T-helper 1 cell treated with Interleukin-12 subunit alpha and Interleukin-12 subunit beta and Interleukin-4 antibody, amounts not matched to agents 30 μg/mL and 1 μg/mL, for 36 hours (primary cell): ENCODE data around the gene ATP7A.
"Not testable (repeated sequence)": the region's sequence is repeated elsewhere in the genome, so short reads cannot be mapped to it uniquely, and the experiment has no call there.

Experiments
- H3K27ac Mint-ChIP-seq: one replicate; pipeline ENCODE4 v1.8.0; 2021; ENCODE audit warnings: mild to moderate bottlenecking, mixed read lengths
- H3K27me3 Mint-ChIP-seq: one replicate; pipeline ENCODE4 v1.8.0; 2021; ENCODE audit warnings: low read depth, mixed read lengths
- H3K36me3 Mint-ChIP-seq: one replicate; pipeline ENCODE4 v1.8.0; 2021; ENCODE audit warnings: low read depth, mixed read lengths
- H3K4me1 Mint-ChIP-seq: one replicate; pipeline ENCODE4 v1.8.0; 2021; ENCODE audit warnings: low read depth, mixed read lengths
- H3K4me3 Mint-ChIP-seq: one replicate; pipeline ENCODE4 v1.8.0; 2021; ENCODE audit warnings: mild to moderate bottlenecking, moderate library complexity, mixed read lengths
- H3K9me3 Mint-ChIP-seq: one replicate; pipeline ENCODE4 v1.8.0; 2021; ENCODE audit warnings: mixed read lengths

Gene ATP7A

GRCh38 chrX:77910108-77910840 is at the start of gene ATP7A:
TSS of gene ATP7A (plus strand) at chrX:77910693. CDS start at chrX:77971642, 60,949 bp downstream.
- Mint-ChIP-seq H3K27me3 (no peaks in the 10 kb centered on the region), H3K4me3 (peak within 1 kb of the TSS; percentile 99), H3K36me3 (peaks cover 4% of the 10 kb centered on the region), H3K27ac (peak within 1 kb of the TSS; percentile 99), H3K4me1 (peaks cover 13% of the 10 kb centered on the region), H3K9me3 (no peaks in the 10 kb centered on the region)

DNA sequence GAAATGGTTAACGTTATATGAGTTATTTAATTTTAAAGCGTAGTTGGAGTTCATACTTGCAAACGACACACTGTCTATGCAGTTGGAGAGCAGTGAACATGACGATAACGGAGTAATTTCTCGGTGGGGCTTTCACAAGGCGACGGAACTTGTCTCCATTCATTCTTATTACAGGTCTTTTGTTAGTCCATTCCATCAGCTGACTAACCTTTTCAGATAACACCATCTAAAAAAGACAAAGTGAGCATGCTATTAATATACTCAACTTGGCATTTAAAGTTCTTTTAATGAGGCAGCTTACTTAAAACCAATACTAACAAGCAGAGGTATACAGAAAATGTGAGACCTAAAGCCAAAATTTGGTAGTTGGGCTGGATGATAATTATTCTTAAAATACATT is 35.1 kb upstream of the ATP7A start:
- Mint-ChIP-seq H3K4me1 (peaks cover 2% of the 10 kb centered on the region), H3K9me3 (no peaks in the 10 kb centered on the region), H3K27me3 (no peaks in the 10 kb centered on the region), H3K4me3 (no peak overlapping the region), H3K27ac (no peak overlapping the region), H3K36me3 (peaks cover 18% of the 10 kb centered on the region)

GRCh38 chrX:77881418-77881817 is 29.1 kb upstream of the ATP7A start:
- H3K4me1 Mint-ChIP-seq, H3K27ac Mint-ChIP-seq, H3K36me3 Mint-ChIP-seq, H3K27me3 Mint-ChIP-seq, H3K9me3 Mint-ChIP-seq, H3K4me3 Mint-ChIP-seq: not testable (repeated sequence)

- Mint-ChIP-seq H3K9me3 (peaks cover 3% of the 10 kb centered on the region), H3K27me3 (no peaks in the 10 kb centered on the region), H3K27ac (peak overlapping the region; percentile 38), H3K4me1 (peaks cover 21% of the 10 kb centered on the region), H3K36me3 (peaks cover 13% of the 10 kb centered on the region), H3K4me3 (peak overlapping the region; percentile 96)
Measured at GRCh38 chrX:77892887-77893286, 17.6 kb upstream of the ATP7A start.

- Mint-ChIP-seq H3K4me1 (peaks cover 19% of the 10 kb centered on the region), H3K36me3 (peaks cover 10% of the 10 kb centered on the region), H3K4me3 (peak overlapping the region; percentile 96), H3K27me3 (no peaks in the 10 kb centered on the region), H3K27ac (no peak overlapping the region), H3K9me3 (peaks cover 3% of the 10 kb centered on the region)
Measured at GRCh38 chrX:77893713-77894112, 16.8 kb upstream of the ATP7A start.

- H3K27me3 Mint-ChIP-seq: no peaks in the 10 kb centered on the region
- peaks cover 19% of the 10 kb centered on the region for H3K4me1 Mint-ChIP-seq
- peak within 1 kb of the TSS; percentile 96 for H3K4me3 Mint-ChIP-seq
- peak within 1 kb of the TSS; percentile 100 for H3K27ac Mint-ChIP-seq
- H3K36me3 Mint-ChIP-seq: peaks cover 7% of the 10 kb centered on the region
- no peaks in the 10 kb centered on the region for H3K9me3 Mint-ChIP-seq
Measured at GRCh38 chrX:77894921-77895886, 15.3 kb upstream of the ATP7A start, which contains the start of gene MAGT1. TSS of gene MAGT1 (minus strand) at chrX:77895435. CDS start at chrX:77895410, 25 bp downstream.

DNA sequence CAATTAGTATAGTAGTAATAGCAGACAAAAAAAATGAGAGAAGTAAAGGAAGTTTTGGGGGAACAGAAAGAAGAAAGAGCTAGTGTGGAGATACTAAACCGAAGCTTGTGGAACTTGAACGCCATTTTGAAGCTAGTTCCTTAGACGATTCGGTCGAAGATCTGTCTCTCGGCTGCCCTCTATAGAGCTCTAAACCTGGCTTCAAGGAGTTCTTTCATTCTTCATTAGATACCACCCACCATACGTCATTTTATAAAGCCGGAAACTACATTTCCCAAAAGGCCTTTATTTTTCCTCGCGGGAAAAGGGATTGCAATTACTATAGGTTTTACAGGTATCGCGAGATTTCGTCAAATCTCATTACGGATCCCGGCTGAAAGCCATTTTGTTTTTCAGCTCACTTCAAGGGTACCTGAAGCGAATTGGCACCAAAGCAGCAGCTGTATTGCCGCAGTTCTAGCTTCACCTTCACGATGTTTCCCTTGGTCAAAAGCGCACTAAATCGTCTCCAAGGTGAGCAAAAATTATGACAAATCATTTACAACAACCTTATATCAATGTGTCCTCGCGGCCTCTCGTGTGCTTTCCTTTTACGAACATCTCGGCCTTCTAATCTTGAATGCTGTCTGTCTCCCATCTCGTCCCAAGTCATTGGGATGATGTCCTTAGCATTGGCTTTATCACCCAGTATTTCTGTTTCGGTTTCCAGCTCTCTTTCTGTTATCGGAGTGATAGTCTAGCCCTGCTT is 11.2 kb upstream of the ATP7A start, which contains the start of gene COX7B:
Gene COX7B, plus strand, starts transcription at position 388 of the 748 bp plus-strand sequence. Its CDS starts 86 bp downstream, at position 474.
- Mint-ChIP-seq H3K9me3 (no peaks in the 10 kb centered on the region), H3K4me1 (peaks cover 14% of the 10 kb centered on the region), H3K27ac (peak within 1 kb of the TSS; percentile 99), H3K36me3 (peaks cover 15% of the 10 kb centered on the region), H3K4me3 (peak within 1 kb of the TSS; percentile 98), H3K27me3 (no peaks in the 10 kb centered on the region)

DNA sequence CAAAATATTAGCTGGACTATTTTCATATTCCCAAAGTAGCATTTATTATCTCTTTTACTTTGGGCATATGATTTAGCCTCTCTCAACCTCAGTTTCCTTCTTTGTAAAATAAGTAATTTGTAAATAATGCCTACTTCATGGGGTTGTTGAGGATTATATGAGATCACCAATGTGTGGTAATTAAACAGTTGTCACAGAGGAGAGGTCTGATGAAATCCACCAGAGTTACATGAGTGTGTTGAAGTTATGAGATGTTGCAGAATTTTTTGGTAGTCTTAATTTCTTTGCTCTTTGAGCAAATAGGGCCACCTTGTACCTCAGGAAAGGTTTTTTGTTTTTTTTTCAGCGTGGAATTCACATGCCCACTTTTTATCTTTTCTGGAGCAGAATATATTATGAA is 9.8 kb upstream of the ATP7A start:
- H3K4me3 Mint-ChIP-seq: peak overlapping the region; percentile 98
- H3K4me1 Mint-ChIP-seq: peaks cover 12% of the 10 kb centered on the region
- peak overlapping the region; percentile 21 for H3K27ac Mint-ChIP-seq
- H3K36me3 Mint-ChIP-seq: peaks cover 15% of the 10 kb centered on the region
- no peaks in the 10 kb centered on the region for H3K27me3 Mint-ChIP-seq
- H3K9me3 Mint-ChIP-seq: no peaks in the 10 kb centered on the region

GRCh38 chrX:77901506-77901905 is 9.0 kb upstream of the ATP7A start:
- Mint-ChIP-seq H3K9me3 (no peaks in the 10 kb centered on the region), H3K36me3 (peaks cover 14% of the 10 kb centered on the region), H3K4me1 (peaks cover 12% of the 10 kb centered on the region), H3K27ac (no peak overlapping the region), H3K4me3 (peak overlapping the region; percentile 21), H3K27me3 (no peaks in the 10 kb centered on the region)

DNA sequence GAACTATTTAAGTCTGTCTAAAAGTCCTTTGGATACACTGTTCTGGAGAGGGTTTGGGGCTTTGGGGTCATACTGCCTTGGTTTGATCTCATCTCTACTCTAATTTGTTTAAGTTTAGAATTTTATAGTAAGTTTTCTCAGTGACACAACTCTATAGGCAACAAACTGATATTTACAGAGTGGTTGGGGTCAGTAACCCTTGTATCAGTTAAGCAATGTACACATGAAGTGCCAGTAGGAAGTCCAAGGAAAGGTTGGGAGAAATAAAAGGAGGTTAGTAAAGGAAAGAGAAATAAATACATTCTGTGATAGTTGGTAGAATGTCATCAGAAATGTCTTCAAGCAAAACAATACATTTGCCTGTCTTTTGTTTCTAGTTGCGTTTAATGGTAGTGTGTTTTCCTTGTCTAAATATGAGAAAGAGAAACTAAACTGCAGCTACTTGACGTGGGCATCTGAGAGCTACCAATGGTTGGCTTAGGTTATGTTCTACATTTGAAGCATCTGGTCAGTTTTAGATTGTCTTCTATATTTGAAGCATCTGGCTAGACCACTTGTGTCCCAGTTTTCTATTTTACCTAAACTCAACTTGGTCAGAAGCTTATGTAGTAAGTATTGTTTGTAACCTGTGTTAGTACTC is 6.9 kb downstream of the ATP7A start:
- H3K4me1 Mint-ChIP-seq: peaks cover 18% of the 10 kb centered on the region
- H3K27ac Mint-ChIP-seq: peak overlapping the region; percentile 90
- H3K36me3 Mint-ChIP-seq: peaks cover 5% of the 10 kb centered on the region
- H3K27me3 Mint-ChIP-seq: no peaks in the 10 kb centered on the region
- H3K4me3 Mint-ChIP-seq: peak overlapping the region; percentile 80
- peaks cover 3% of the 10 kb centered on the region for H3K9me3 Mint-ChIP-seq

- H3K27ac Mint-ChIP-seq: no peak overlapping the region
- no peak overlapping the region for H3K4me3 Mint-ChIP-seq
- peaks cover 3% of the 10 kb centered on the region for H3K9me3 Mint-ChIP-seq
- H3K27me3 Mint-ChIP-seq: no peaks in the 10 kb centered on the region
- H3K4me1 Mint-ChIP-seq: peaks cover 13% of the 10 kb centered on the region
- peaks cover 8% of the 10 kb centered on the region for H3K36me3 Mint-ChIP-seq
Measured at GRCh38 chrX:77918568-77918967, 8.1 kb downstream of the ATP7A start.

DNA sequence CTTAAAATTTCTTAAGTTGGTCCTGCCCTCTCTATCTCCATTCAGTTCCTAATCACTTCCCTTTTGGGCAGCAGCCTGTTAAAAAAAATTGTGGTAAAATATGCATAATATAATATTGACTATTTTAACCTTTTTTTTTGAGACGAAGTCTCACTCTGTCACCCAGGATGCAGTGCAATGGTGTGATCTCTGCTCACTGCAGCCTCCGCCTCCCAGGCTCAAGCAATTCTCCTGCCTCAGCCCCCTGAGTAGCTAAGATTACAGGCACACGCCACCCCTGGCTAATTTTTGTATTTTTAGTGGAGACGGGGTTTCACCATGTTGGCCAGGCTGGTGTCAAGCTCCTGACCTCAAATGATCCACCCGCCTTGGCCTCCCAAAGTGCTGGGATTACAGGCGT is 8.9 kb downstream of the ATP7A start:
- H3K27me3 Mint-ChIP-seq, H3K4me3 Mint-ChIP-seq, H3K36me3 Mint-ChIP-seq, H3K27ac Mint-ChIP-seq, H3K9me3 Mint-ChIP-seq: not testable (repeated sequence)
- H3K4me1 Mint-ChIP-seq: peaks cover 13% of the 10 kb centered on the region

DNA sequence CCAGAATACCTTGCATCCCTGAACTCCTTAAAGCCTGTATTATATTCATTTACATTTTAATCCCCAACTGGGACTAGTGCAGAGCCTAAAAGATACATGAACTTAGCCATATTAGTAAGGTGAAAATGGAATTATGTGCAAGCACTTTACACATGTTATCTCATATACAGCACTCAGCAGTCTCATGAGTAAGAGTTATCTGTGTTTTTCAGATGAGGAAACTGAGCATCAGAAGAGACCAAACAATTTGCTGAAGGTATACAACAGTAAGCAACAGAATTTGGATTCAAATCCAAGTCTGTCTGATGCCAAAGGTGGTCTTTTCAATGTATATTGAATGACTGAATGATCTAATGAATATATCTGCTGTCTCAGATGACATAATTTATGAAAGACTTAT is 12.3 kb downstream of the ATP7A start:
- H3K9me3 Mint-ChIP-seq: peaks cover 3% of the 10 kb centered on the region
- H3K4me1 Mint-ChIP-seq: peaks cover 2% of the 10 kb centered on the region
- H3K27me3 Mint-ChIP-seq: no peaks in the 10 kb centered on the region
- no peak overlapping the region for H3K4me3 Mint-ChIP-seq
- H3K36me3 Mint-ChIP-seq: peaks cover 8% of the 10 kb centered on the region
- no peak overlapping the region for H3K27ac Mint-ChIP-seq
